ENCODE results near the gene TMC1. TPM values are rescaled to one million over a fixed set of nuclear protein-coding genes. Genes with fewer than 3 reads are reported as not detected.

Gene TMC1
- total RNA-seq, 1 experiment from 2014 or later = 0.36 TPM

GRCh38 chr9:72813544-72813943, 292.1 kb downstream of the TMC1 start:
- Histone ChIP-seq H3K27me3 (ENCODE audit: control insufficient read depth, insufficient read depth, low read length) (no peaks in the 10 kb centered on the region), H3K9me3 (ENCODE audit: control insufficient read depth, insufficient read depth, low read depth, low read length) (no peaks in the 10 kb centered on the region), H3K36me3 (ENCODE audit: control insufficient read depth, insufficient read depth, low read length) (no peaks in the 10 kb centered on the region), H3K4me3 (ENCODE audit: low read depth in 2 of 2, low read length in 2 of 2) (no peak overlapping the region), H3K4me1 (ENCODE audit: control insufficient read depth, insufficient read depth, low read length) (no peaks in the 10 kb centered on the region), H3K27ac (ENCODE audit: low read length) (no peak overlapping the region)
- ChIA-PET POLR2A (no interaction called here), CTCF (interaction anchor here (0.7 kb wide), 1 partner anchor 13 kb away, joined by 3 read pairs; no protein-coding TSS in a partner anchor)
- intact Hi-C loops (cut with micrococcal nuclease; ENCODE audit: unreplicated experiment) (no loop called here), in situ Hi-C loops (cut with HindIII; ENCODE audit: low pct_unique_long_range_greater_than_20kb, low sequenced_read_pairs) (no loop called here)
- DNase-seq (ENCODE audit: low read depth, low spot score) = no peak
- no TSS peak for BruUV-seq (replicated peaks)
- ATAC-seq = no peak
- TF ChIP-seq CTCF (IDR thresholded peaks at IDR 0.05) = no peak
- TF ChIP-seq REST (IDR thresholded peaks at IDR 0.05; ENCODE audit: insufficient read depth in 1 of 2, low read depth in 2 of 2, low read length in 1 of 2) = no peak
- no peak for TF ChIP-seq POLR2AphosphoS5 (IDR thresholded peaks at IDR 0.05; ENCODE audit: low read depth, low read length)
- no peak for TF ChIP-seq TCF7L2 (IDR thresholded peaks at IDR 0.05; ENCODE audit: low read depth, low read length)
- no peak for TF ChIP-seq SIN3A (IDR thresholded peaks at IDR 0.05; ENCODE audit: borderline replicate concordance, insufficient read depth, low read depth, low read length)

GRCh38 chr9:72814083-72814597, 292.7 kb downstream of the TMC1 start:
- Histone ChIP-seq H3K4me3 (ENCODE audit: low read depth in 2 of 2, low read length in 2 of 2) (no peak overlapping the region), H3K4me1 (ENCODE audit: control insufficient read depth, insufficient read depth, low read length) (no peaks in the 10 kb centered on the region), H3K27me3 (ENCODE audit: control insufficient read depth, insufficient read depth, low read length) (no peaks in the 10 kb centered on the region), H3K36me3 (ENCODE audit: control insufficient read depth, insufficient read depth, low read length) (no peaks in the 10 kb centered on the region), H3K9me3 (ENCODE audit: control insufficient read depth, insufficient read depth, low read depth, low read length) (no peaks in the 10 kb centered on the region), H3K27ac (ENCODE audit: low read length) (no peak overlapping the region)
- in situ Hi-C loops (cut with HindIII; ENCODE audit: low pct_unique_long_range_greater_than_20kb, low sequenced_read_pairs) (no loop called here), intact Hi-C loops (cut with micrococcal nuclease; ENCODE audit: unreplicated experiment) (no loop called here)
- ChIA-PET POLR2A (no interaction called here), CTCF (interaction anchor here (0.7 kb wide), 1 partner anchor 12 kb away, joined by 3 read pairs; no protein-coding TSS in a partner anchor)
- no peak for ATAC-seq
- no TSS peak for BruUV-seq (replicated peaks)
- TF ChIP-seq POLR2AphosphoS5 (IDR thresholded peaks at IDR 0.05; ENCODE audit: low read depth, low read length) = no peak
- TF ChIP-seq SIN3A (IDR thresholded peaks at IDR 0.05; ENCODE audit: borderline replicate concordance, insufficient read depth, low read depth, low read length) = no peak
- TF ChIP-seq TCF7L2 (IDR thresholded peaks at IDR 0.05; ENCODE audit: low read depth, low read length) = no peak
- TF ChIP-seq CTCF (IDR thresholded peaks at IDR 0.05) = no peak
- no peak for TF ChIP-seq REST (IDR thresholded peaks at IDR 0.05; ENCODE audit: insufficient read depth in 1 of 2, low read depth in 2 of 2, low read length in 1 of 2)
- no peak for DNase-seq (ENCODE audit: low read depth, low spot score)

Data from Panc1 (cell line).